OCI-LY1 (cell line): ENCODE data around the gene MAN1C1.
"Not testable (repeated sequence)": the region's sequence is repeated elsewhere in the genome, so short reads cannot be mapped to it uniquely, and the experiment has no call there.

Experiments
- CTCF ChIP-seq: fragments of 200-600 bp; sonication (generic), shearing (Covaris generic); IDR thresholded peaks from 2 replicates; pipeline ENCODE4 v1.5.1; 2017; ENCODE audit warnings: mild to moderate bottlenecking, antibody characterized with exemption, low read length, moderate library complexity, mixed read lengths
- EZH2 ChIP-seq: fragments of 200-600 bp; sonication (generic), shearing (Covaris generic); IDR thresholded peaks from 2 replicates; pipeline ENCODE4 v1.8.0; 2017; ENCODE audit warnings: borderline replicate concordance, mixed run types, mild to moderate bottlenecking, antibody characterized with exemption, low read length, moderate library complexity, mixed read lengths

GRCh38 chr1:25734991-25735390 is 118.4 kb downstream of the MAN1C1 start:
- not testable (repeated sequence) for TF ChIP-seq CTCF, EZH2
